Thyroid gland (tissue), 4 donors: Measurements from ENCODE around the gene SAFB.

Source experiments
- CTCF ChIP-seq, 6 experiments: fragments of 200-600 bp in 3 of 6; fragments of 450-650 bp in 3 of 6; sonication (generic) in 3 of 6; IDR thresholded peaks; one replicate each; pipeline ENCODE4 v1.5.1; 2016 to 2019; ENCODE audit warnings: antibody characterized with exemption in 6 of 6, mild to moderate bottlenecking in 2 of 6, inconsistent platforms in 1 of 6, moderate library complexity in 1 of 6
- POLR2A ChIP-seq, 2 donors: fragments of 450-650 bp; IDR thresholded peaks; one replicate each; pipeline ENCODE4 v1.6.1; 2017; ENCODE audit warnings: antibody characterized with exemption in 2 of 2, mild to moderate bottlenecking in 2 of 2, moderate library complexity in 1 of 2

GRCh38 chr19:5628461-5628860 lies 5.6 kb downstream of the SAFB start:
- no peak for TF ChIP-seq CTCF (IDR thresholded peaks at IDR 0.05)
- no peak for TF ChIP-seq POLR2A (IDR thresholded peaks at IDR 0.05)
